HG02981 (cell line): ENCODE measurements around the gene PLA2G4B.

Experiments used
- ATAC-seq: cut with Tn5 transposase; IDR thresholded peaks from one replicate; pipeline ENCODE4 v1.9.1; 2021; ENCODE audit warnings: mild to moderate bottlenecking, moderate library complexity; ENCODE audit not compliant: unreplicated experiment

The PLA2G4B gene

DNA sequence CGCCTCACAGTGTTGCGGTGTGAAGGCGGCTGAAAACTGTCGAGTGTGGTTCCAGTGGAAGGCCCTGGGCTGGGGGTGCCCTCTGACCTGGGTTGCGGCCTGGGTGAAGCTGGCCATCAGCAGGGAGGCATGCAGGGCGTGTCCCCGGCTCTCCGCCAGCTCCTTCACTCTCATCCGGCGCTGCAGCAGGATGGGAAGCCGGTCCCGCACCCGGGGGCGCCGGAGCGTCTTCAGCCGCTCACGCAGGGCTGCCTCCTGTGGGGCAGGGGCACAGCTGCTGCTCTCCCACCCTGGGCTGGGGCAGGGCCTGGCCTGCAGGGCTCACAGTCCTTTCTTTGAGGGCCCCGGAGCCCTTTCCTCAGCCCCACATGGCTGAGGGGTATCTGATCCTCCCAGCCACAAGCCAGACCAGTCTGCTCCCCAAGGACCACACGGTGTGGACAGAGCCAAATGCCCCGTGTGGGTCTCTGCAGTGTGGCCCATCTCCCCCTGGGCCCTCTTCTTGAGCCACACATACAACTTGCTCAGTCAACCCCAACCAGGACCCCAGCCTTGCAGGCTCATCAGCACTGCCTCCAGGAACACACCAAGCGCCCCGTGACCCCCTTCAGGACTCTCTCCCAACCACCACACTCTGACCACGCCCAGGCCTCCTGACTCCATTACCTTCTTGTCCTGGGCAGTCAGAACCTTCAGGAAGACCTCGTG lies 28.4 kb downstream of the PLA2G4B start:
- ATAC-seq, result no peak

DNA sequence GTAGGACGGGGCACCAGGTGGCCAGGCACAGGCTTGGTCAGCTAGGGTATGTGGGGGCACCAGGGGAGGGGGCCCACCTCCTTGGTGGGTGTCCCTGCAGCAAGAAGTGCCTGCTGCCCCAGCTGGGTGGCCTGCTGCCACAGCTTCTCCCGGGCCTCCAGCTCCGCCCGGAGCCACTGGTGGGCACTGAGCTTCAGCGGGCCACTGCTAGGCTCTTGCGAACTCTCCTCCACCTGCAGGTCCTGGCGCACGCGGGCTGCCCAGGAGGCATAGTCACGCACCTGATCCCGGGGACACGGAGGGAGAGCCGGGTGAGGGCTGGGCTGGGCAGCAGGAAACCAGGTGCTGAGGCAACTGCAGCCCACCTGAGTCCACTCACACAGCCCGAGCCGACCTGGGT lies 29.7 kb downstream of the PLA2G4B start:
- no peak for ATAC-seq

DNA sequence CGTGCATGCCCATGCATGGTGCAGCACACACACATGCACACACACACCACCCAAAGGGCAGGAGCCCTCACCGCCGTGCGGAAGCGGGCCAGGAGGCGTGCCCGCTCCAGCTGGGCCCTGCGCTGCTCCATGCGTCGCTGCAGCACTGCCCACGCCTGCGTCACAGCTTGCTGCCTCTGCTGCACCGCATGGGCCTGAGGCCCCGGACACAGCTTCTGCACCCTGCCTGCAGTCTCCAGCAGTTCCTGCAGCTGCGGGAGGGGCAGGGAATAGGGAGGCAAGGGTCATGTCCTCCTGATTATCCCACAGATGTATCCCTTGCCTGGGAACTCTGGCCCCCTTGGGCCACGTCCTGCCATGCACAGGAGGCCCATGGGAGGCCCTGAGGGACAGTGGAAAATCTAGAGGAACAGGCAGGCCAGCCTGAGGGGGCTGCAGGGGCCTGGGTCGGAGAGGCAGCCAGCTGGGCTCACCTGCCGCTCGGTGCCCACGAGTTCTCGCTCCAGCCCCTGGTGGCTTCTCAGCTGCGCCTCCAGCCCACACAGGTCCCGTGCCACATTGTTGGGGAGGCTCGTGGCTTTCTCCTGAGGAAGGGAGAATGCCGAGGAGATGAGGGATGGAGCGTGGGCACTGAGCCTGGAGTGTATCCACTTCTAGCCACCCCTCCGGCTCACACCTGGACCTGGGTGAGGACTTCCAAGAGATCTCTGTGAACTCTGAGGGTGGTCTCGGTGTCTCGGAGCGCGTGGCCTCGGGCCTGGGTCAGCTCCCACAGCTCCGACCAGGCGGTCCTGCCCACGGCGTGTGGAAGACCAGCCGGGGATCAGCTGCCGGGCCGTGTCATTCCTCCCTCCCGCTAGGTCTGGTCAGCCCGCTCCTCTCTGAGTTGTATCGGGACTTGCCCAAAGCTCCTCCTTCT lies 31.4 kb downstream of the PLA2G4B start:
- ATAC-seq, result no peak

DNA sequence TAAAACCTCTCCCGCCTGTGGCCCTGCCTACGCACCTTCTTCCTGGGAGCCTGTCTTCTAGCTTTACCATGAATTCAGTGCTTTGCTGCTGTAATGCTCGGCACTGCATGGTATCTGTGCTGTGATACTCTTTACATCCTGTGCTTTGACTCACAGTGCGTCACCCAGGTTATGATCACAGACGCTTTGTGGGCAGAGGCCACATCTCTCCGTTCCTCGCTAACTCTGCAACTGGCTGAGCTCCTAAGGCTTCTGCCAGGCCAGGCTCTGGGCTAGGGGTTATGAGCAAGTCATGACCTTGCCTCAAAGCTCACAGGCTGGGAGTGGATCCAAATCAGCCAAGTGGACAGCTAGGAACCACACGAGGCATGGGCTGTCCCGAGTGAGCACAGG lies 32.0 kb downstream of the PLA2G4B start:
- ATAC-seq, result no peak

DNA sequence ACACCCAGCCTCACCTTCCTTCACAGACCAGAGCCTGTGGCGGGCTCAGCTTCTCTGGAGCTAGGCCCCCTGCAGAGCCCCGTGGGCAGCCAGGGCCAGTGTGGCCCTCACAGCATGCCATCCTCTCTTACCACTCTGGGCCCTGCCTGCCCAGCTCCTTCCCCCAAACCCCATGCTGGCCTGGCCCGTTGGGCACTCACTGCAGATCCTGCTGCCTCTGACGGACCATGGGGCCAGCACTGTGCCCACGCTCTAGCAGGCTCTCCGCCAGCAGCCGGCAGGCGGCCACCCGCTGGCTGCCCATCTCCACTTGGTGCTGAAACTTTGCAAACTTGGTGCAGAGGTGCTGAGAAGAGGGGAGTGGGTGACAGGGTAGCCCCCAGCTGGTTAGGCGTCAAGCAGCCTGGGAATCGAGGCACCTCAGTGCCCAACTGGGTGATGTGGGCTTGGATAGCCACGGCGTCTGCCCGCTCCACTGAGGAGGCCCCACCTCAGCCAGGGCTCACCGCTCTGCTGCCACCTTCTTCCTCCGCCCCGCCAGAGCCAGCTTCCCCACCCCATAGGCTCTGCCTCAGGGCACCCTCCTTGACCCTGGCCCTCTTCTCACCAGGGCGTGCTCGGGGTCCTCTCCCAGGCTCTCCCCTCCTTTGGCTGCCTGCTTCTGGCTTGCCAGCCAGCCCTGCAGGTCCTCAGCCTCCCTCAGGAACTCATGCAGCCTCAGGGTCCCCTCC lies 32.7 kb downstream of the PLA2G4B start:
- ATAC-seq, result no peak

DNA sequence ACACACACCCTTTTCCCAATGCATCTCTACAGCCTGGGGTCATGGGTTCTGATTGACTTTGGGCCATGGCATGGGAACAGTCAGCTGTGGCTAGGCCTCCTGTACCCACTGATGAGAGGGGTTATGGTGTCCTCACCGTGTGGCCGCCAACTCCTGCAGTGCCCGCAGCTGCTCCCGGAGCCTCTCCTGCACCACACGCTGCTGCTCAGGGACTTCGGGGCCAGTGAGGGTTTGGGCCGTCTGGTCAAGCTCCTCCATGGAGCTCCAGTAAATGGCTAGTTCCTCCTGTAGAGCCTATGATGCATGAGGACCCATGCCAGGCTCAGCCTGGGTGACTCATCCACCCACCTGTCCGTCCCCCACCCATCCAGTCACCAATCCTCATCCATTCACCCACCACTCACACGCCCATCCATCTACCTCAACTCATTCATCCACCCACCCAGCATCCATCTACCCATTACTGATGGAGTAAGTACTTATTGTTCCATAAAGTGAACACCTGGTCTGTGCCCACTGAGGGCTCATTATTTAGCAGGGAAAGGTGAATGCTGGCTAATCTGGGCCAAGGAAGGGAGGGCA lies 33.6 kb downstream of the PLA2G4B start:
- no peak for ATAC-seq

DNA sequence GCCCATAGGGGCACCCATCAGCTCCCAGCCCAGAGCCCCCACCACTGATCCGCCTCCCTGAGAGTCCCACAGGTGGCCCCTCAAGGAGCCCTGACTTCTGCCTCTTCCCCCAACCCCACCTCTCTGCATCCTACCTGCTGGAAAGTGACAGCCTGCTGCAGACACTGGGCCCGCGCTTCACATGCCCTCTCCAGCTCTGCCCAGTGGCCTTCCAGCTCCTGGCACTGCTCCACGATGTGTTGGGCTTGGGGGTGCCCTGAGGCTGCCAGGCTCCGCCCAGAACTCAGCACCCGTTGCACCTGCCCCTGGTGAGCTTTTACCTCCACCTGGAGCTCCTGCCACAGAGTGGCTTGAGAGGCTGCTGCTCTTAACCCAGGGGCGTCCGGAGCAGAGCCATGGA lies 35.1 kb downstream of the PLA2G4B start:
- no peak for ATAC-seq

DNA sequence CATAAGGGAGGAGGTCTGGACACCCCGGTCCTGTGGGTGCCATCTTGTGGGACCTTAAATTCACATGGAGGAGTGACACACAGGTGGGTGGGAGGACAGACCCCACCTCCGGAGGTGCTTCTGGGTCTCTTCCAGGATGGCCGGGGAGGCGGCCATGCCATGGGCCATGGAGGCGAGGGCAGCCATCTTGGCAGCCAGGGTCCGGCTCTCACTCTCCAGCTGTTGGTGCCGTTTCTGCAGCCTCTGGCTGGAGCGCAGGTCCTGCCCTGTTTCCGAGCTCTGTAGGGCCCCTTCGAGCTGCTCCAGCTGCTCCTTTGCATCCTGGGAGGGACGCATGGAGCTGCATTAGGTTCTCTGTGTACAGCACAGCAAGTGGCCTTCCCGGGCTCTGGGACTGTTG lies 36.1 kb downstream of the PLA2G4B start:
- no peak for ATAC-seq

DNA sequence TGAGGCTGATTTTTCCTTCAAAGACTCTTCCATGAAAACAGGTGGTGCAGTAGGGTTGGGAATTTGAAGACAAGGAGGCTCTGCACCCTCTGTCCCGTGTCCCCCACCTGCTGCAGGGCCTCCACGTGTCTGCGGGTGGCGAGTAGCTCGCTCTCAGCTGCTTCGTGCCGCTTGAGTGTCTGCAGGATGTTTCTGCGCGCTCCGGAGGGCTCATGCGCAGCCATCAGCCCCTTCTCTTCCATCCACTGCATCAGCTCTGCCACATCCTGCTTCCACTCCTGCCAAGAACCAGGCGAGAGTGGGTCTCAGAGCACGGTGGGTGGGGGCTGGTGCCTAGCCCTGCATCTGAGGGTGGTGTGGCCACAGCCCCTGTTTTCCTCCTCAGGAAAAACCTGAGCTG lies 37.4 kb downstream of the PLA2G4B start:
- ATAC-seq, result no peak

DNA sequence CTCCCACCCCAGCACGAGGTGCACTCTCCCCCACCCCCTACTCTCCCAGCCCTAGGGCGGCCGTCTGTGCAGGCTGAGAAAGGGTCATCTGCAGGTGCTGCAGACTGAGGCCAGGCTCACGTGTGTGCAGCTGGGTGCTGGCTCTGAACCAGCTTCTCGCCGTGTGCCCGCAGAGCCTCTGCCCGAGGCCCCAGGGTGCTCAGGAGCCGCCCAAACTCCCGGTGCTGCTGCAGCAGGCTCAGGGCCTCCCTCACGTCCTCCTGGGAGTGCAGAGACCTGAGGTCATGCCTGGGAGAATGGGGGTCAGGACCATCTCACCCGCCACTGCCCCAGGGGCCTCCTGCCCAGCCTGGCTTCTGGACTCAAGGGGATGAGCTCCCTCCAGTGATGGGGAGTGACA lies 38.0 kb downstream of the PLA2G4B start:
- ATAC-seq, result no peak

DNA sequence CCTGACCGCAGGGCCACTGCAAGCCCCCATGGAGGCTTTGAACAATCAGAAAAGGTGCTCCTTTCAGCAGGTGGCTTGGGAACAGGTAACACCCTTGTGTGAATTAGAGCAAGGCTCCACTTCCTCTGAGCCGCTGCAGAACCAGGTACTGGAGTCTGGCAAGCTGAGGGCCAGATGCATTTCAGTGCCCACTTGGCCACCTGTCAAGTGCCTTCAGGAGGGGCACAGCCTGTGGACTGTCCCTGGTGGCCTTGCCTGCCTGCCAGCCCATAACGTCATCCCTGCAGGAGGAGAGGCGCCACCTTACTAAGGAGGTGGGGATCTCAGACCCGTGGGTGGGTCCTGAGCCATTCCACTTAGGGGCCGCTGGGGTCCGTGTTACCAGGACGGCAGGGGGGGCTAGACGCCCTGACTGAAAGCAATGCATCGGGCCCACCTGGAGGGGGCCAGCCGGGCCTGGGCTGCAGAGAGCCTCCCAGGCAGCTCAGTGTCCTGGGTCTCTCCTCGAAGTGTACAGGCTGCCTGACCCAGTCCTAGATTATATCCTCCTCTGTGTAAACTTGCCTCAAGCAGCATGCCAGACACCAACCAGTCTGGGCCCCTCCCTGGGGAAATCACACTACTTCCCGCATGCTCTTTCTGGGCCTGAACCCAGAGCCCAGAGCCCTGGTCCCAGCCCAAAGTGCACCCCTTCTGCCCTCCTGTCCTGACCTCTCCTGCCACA lies 39.1 kb downstream of the PLA2G4B start:
- ATAC-seq, result no peak

DNA sequence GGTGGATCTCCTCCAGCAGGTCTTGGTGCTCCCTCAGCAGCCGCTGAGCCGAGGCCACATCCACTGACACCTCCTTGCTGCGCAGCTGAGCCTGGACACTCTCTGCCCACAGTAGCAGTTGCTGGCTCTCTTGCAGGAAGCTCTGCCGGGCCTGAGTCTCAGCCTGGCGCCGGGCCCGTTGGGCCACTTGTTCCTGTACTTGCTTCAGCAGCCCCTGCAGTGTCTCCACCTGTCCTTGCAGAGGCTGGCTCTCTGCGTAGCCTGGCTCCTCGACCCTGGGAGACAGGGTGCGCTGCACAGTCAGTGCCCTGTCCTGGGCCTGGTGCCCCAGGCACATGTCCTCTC lies 39.7 kb downstream of the PLA2G4B start:
- ATAC-seq, result no peak

DNA sequence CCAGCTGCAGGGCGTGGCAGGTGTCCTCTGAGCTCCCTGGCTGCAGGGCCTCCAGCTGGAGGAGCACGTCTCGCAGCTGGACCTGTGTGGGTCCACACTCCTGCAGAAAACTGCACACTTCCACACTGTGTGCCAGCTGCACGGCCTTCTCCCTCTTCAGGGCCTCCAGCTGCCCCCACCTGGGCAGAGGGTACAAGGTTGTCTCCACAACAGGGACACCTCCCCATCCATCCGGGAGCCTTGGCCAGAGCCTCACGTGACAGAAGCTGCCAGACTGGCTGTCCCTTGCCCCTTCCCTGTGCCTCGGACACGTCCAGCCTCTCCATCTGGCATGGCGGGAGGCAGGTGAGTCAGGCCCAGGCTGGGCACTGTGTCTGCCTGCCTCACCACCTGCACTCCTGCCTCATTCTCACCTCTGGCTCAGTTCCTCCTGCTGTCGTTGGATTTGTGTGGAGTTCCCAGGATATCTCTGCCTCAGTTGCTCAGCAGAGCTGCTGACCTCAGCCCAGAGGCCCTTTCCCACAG lies 40.7 kb downstream of the PLA2G4B start:
- no peak for ATAC-seq

DNA sequence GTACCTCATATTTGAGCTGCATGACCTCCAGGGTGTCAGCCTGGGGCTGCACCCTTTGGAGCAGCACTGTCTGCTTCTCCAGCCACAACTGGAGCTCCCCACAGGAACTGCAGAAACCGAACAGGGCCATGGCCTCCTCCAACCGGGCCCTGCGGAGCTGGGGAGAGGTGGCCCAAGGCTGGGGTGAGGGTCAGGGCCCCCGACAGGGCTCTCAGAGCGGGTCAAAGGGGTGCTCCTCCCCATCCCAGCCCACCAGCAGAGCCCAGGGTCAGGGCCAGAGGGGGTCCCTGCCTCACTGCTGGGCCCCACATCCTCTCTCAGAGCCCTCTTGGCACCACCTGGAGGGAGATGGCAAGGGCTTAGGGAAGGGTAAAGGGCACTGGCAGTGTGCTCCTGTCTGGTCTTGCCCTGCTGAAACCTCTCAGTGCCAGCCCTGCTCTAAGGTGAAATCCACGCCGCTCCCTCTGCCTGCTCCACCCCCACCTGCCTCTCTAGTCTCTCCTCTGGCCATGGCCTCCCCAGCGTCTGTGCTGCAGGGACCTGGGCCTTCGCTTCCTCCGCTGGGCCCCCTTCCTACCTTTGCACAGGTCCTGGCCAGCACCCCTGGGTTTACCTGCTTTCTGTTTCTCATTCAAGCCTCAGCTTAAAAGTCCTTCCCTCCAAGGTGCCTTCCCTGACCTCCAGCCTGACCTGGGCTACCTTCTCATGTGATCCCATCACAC lies 41.7 kb downstream of the PLA2G4B start:
- no peak for ATAC-seq

DNA sequence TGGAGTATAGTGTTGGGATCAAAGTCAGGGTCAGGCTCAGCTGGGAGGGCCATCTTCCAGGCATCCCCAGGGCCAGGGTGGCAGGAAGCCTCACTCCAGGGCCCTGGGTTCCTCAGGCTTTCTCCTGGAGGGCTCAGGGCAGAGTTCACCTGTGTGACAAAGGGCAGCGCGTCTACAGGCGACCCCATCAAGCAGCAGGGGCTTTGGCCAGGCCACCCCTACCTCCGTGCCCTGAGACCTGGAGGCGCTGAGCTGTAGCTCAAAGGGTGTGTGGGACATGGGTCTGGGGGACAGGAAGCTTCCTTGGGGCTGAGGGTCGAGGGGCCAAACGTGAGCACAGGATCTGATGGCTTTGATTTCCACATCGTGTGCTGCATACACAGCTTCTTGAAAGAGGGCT lies 42.4 kb downstream of the PLA2G4B start:
- no peak for ATAC-seq

DNA sequence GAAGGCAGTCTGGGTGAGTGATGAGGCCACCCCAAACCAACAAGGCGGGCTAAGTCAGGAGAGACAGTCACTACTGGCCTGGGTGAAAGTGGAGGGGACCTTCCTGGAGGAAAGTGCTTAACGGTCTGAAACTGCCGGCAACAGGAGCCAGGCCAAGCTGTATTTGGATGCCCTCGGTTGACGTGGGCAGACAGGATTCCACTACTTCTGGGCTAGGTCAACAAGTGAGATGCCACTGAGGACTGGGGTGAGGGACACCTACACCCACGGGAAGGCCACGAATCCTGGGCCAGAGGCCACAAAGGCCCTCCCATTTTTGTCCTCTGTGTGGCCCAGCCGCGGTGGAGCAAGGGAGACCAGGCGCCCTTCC lies 42.9 kb downstream of the PLA2G4B start:
- no peak for ATAC-seq

DNA sequence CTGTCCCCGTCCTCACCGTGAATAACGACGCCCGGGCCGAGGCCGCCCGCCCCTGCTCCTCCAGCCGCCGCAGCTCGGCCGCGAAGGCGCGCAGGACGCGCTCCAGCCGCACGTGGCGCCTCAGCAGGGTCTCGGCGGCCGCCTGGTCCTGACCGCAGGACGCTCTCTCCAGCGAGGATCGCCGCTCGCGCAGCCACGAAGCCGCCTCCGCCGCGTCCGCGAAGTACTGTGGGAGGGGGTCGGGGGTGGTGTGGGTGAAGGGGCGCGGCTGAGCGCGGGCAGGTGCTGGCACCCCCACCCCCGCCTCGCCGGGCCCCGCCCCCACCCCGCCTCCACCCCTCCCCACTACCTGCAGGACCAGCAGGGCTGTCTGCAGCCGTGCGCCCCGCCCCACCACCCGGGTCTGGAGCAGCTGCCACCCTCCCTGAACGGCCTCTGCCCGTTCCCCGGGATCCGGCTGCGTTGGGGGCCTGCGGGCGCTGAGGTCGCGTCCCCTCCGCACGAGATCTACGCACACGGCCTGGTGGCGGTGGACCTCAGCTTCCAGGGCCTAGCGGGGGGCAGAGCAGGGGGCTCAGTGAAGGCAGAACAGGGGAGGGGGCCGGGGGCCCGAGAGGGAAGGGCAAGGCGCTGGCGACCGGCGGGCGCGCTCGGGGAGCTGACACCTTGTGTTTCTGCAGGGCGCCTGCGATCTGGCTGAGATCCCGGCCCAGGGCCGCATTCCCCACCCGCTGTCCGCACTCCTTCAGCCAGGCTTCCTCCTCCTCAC lies 43.5 kb downstream of the PLA2G4B start:
- no peak for ATAC-seq

DNA sequence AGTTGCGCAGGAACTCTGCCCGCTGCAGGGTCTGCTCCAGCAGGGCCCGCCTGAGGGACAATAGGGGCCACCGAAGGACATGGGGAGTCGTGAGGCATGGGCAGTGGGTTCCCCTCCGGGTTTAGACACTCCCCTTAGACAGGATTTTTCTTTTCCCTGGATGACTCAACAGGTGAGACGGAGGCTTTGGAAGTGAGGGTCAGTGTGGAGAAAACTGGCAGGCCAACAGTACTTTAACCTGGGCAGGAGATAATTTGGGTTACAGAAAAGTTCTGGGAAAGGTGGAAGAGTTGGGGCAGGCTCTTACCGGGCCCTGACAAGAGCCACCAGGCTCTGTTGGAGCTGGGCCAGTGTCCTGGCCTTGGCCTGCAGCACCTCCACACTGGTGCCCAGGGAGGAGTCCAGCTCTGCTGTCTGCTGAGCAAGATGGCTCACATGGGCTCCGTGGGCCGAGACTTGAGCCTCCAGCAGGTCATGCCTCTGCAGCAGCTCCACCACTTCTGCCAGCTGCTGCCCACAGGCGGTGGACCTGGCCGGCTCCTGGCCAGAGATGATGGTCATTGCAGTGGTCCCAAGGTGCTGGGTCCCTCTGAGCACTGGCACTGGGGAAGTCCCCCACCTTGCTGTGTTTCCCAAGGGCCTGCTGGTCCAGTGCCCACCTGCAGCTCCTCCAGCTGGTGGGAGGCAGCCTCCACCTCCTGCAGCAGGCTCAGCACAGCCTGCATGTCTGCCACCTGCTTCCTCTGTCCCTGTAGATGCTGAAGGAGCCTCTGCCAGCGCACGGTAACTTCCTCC lies 44.2 kb downstream of the PLA2G4B start:
- ATAC-seq, result no peak

DNA sequence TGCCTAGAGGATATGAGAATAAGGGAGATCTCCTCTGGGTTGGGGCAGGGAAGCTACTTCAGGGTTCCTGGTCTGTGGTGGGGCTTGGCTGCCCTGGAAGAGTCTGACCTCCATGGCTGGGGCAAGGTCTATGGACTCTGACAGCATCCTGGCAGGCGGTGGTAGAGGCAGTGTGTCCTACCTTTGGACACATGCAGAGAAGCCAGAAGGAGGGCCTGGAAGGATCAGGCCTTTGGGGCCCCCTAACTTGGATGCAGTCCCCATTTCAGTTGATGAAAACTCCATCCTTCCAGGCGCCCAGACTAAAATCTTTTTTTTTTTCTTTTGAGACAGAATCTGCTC lies 44.8 kb downstream of the PLA2G4B start:
- no peak for ATAC-seq
